B cell (primary cell): ENCODE measurements around the gene NAA10. TPM values are rescaled to one million over a fixed set of nuclear protein-coding genes. Genes with fewer than 3 reads are reported as not detected.
A peak's percentile ranks its signal among the peaks of the same experiment; 100 is the strongest.

Experiments
- ATAC-seq: fragments of 200-7000 bp; cut with Tn5 transposase; one replicate; pipeline ENCODE4 v1.10.0; 2021; ENCODE audit warnings: low read depth, mild to moderate bottlenecking, moderate number of reproducible peaks, moderate library complexity
- CTCF ChIA-PET: fragments of 350-600 bp; sonication (Branson Sonifier 250); formaldehyde crosslinking; loops from one replicate; lab custom pipeline; 2021; ENCODE audit warnings: antibody characterized with exemption, inconsistent platforms; lab: Charles Lee
- POLR2A ChIA-PET: fragments of 350-600 bp; sonication (Branson Sonifier 250); formaldehyde crosslinking; loops from one replicate; lab custom pipeline; 2021; ENCODE audit warnings: antibody characterized with exemption; lab: Charles Lee
- DNase-seq: peaks from one replicate; pipeline ENCODE4 v3.0.0; 2013
- H2AFZ ChIP-seq: 2 replicates; pipeline ENCODE4 v1.6.1; 2012; ENCODE audit warnings: mild to moderate bottlenecking, low read depth, low read length; ENCODE audit not compliant: insufficient read depth, poor library complexity, severe bottlenecking
- H3K27ac ChIP-seq, 2 donors: 1 replicate in 1 of 2; 2 replicates in 1 of 2; pipeline ENCODE4 v1.5.1; 2012 to 2013; ENCODE audit warnings: low read length in 2 of 2, mild to moderate bottlenecking in 2 of 2, moderate library complexity in 1 of 2
- H3K27me3 ChIP-seq, 4 experiments: fragments of 200-600 bp in 1 of 4; sonication (generic) in 1 of 4; replicated peaks in 1 of 4; 1 replicate in 2 of 4; 2 replicates in 2 of 4; pipeline versions ENCODE4 v1.6.1 to v1.7.0; 2013 to 2016; ENCODE audit warnings: low read length in 3 of 4, mild to moderate bottlenecking in 2 of 4, mixed read lengths in 1 of 4, moderate library complexity in 1 of 4; ENCODE audit not compliant: insufficient read depth in 4 of 4, control insufficient read depth in 3 of 4; ENCODE audit errors: control extremely low read depth in 1 of 4
- H3K36me3 ChIP-seq, 2 experiments: replicated peaks in 1 of 2; 1 replicate in 1 of 2; 2 replicates in 1 of 2; pipeline versions ENCODE4 v1.6.1 to v1.7.1; 2013; ENCODE audit warnings: low read length in 1 of 2; ENCODE audit not compliant: insufficient read depth in 2 of 2, control insufficient read depth in 1 of 2; ENCODE audit errors: control extremely low read depth in 1 of 2, extremely low read depth in 1 of 2
- H3K4me1 ChIP-seq, 2 donors: fragments of 200-600 bp in 1 of 2; sonication (generic) in 1 of 2; 1 replicate in 1 of 2; 2 replicates in 1 of 2; pipeline versions ENCODE4 v1.5.1 to v1.6.1; 2013 to 2017; ENCODE audit warnings: low read length in 2 of 2; ENCODE audit not compliant: control insufficient read depth in 2 of 2, insufficient read depth in 2 of 2
- H3K4me2 ChIP-seq: replicated peaks from 2 replicates; pipeline ENCODE3; 2012; ENCODE audit warnings: mild to moderate bottlenecking, low read depth, low read length; ENCODE audit not compliant: poor library complexity, severe bottlenecking
- H3K4me3 ChIP-seq, 5 experiments: fragments of 200-600 bp in 1 of 5; sonication (generic) in 1 of 5; 1 replicate in 3 of 5; 2 replicates in 2 of 5; pipeline versions ENCODE4 v1.5.1 to v1.7.0; 2011 to 2016; ENCODE audit warnings: low read length in 4 of 5, mild to moderate bottlenecking in 4 of 5, low read depth in 2 of 5, control low read depth in 1 of 5, moderate library complexity in 1 of 5; ENCODE audit not compliant: insufficient read depth in 1 of 5; ENCODE audit errors: control extremely low read depth in 1 of 5, extremely low read depth in 1 of 5
- H3K79me2 ChIP-seq: fragments of 200-600 bp; sonication (generic); one replicate; pipeline ENCODE4 v1.6.0; 2016; ENCODE audit warnings: low read length; ENCODE audit not compliant: control insufficient read depth, insufficient read depth
- H3K9ac ChIP-seq: fragments of 200-600 bp; sonication (generic); 2 replicates; pipeline ENCODE4 v1.6.1; 2017; ENCODE audit warnings: mild to moderate bottlenecking, low read length, moderate library complexity
- H3K9me3 ChIP-seq, 3 donors: one replicate each; pipeline versions ENCODE4 v1.6.1 to v1.7.1; 2013; ENCODE audit warnings: low read length in 2 of 3; ENCODE audit not compliant: control insufficient read depth in 2 of 3, insufficient read depth in 1 of 3; ENCODE audit errors: control extremely low read depth in 1 of 3
- H4K20me1 ChIP-seq: 2 replicates; pipeline ENCODE4 v1.6.0; 2012; ENCODE audit warnings: mild to moderate bottlenecking, low read length; ENCODE audit not compliant: insufficient read depth, control insufficient read depth, poor library complexity, severe bottlenecking
- H3K27ac Mint-ChIP-seq: one replicate; pipeline ENCODE4 v1.8.0; 2021; ENCODE audit warnings: mixed read lengths
- H3K27me3 Mint-ChIP-seq: one replicate; pipeline ENCODE4 v1.8.0; 2021; ENCODE audit warnings: mixed read lengths
- H3K4me1 Mint-ChIP-seq: one replicate; pipeline ENCODE4 v1.8.0; 2021; ENCODE audit warnings: mixed read lengths
- H3K4me3 Mint-ChIP-seq: one replicate; pipeline ENCODE4 v1.8.0; 2021; ENCODE audit warnings: mixed read lengths
- H3K9me3 Mint-ChIP-seq: one replicate; pipeline ENCODE4 v1.8.0; 2022; ENCODE audit warnings: mixed read lengths; ENCODE audit not compliant: insufficient read depth
- EZH2 ChIP-seq: IDR thresholded peaks from 2 replicates; pipeline ENCODE4 v1.6.1; 2012; ENCODE audit warnings: borderline replicate concordance, low read depth, mild to moderate bottlenecking, moderate library complexity, low read length; ENCODE audit not compliant: insufficient read depth, poor library complexity, severe bottlenecking
- WGBS: methylation state at CpG from one replicate; pipeline ENCODE4 v1.1.5; 2013; ENCODE audit warnings: missing lambda C conversion rate; ENCODE audit not compliant: insufficient coverage; 5-methylcytosine and 5-hydroxymethylcytosine counted together
- intact Hi-C: fragments of 100-400 bp; cut with micrococcal nuclease; formaldehyde crosslinking; loops from one replicate; pipeline ENCODE4 v1.10.0; 2022
- polyA plus RNA-seq: library from polyadenylated mRNA; depleted of rRNA; stranded (reverse); fragments of >200 nt; gene quantifications from 2 replicates; pipeline ENCODE4 v1.2.3, GENCODE V29; 2012
- total RNA-seq, 2 donors: library from RNA; stranded (reverse); fragments of 120-200 nt in 1 of 2; gene quantifications; 1 replicate in 1 of 2; 2 replicates in 1 of 2; pipeline versions ENCODE4 v1.2.3 to v1.2.4, GENCODE V29; 2013 to 2022
- TF ChIP-seq, protein P1 (sequence below): fragments of 200-600 bp; IDR thresholded peaks from one replicate; pipeline ENCODE4 v1.8.0; 2022; ENCODE audit warnings: antibody characterized with exemption, mild to moderate bottlenecking

The NAA10 gene
- total and polyA plus RNA-seq, 2 donors (not counting 1 experiment from before 2014, with no cell fraction given), result 78.3 to 102 TPM

DNA sequence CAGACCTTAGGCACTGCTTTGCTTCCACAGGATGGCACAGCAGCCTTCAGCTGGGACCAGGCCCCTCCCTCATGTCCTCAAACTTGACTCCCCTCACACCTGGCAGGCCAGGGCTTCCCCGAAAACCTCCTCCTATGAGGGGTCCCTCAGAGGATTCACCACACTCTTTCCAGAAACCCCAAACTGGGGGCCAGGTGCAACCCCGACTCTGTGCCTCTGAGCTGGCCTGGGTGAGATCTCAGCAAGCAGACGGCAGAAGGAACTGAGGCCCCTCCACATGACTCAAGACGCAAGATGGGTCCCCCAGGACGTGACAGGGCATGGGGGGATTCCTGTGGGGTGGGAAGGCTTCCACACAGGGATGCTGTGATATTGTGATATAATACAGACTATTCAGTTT, 30.6 kb upstream of the NAA10 start:
- Histone ChIP-seq H3K9me3 (no peaks in the 10 kb centered on the region), H4K20me1 (peaks cover 76% of the 10 kb centered on the region), H2AFZ (no peak overlapping the region), H3K4me1 (peaks cover 42 to 53% of the 10 kb centered on the region in 2 donors), H3K27ac (no peak overlapping the region), H3K27me3 (no peaks in the 10 kb centered on the region), H3K79me2 (peaks cover 97% of the 10 kb centered on the region), H3K4me2 (peak overlapping the region; percentile 70), H3K4me3 (no peak overlapping the region), H3K9ac (no peak overlapping the region), H3K36me3 (peaks cover 0 to 43% of the 10 kb centered on the region in 2 experiments)
- intact Hi-C loops, result loop anchor here (10.0 kb wide), 1 partner anchor 1021 kb away; no protein-coding TSS in a partner anchor
- no peaks in the 10 kb centered on the region for H3K9me3 Mint-ChIP-seq
- 57% methylated on average over 2 of the region's 5 CpGs for WGBS
- DNase-seq, result no peak
- POLR2A ChIA-PET, result no interaction called here
- CTCF ChIA-PET, result no interaction called here
- peaks cover 38% of the 10 kb centered on the region for H3K4me1 Mint-ChIP-seq
- H3K4me3 Mint-ChIP-seq, result no peak overlapping the region
- H3K27ac Mint-ChIP-seq, result peak overlapping the region; percentile 50
- ATAC-seq, result no peak
- no peaks in the 10 kb centered on the region for H3K27me3 Mint-ChIP-seq
- TF ChIP-seq, protein P1, sequence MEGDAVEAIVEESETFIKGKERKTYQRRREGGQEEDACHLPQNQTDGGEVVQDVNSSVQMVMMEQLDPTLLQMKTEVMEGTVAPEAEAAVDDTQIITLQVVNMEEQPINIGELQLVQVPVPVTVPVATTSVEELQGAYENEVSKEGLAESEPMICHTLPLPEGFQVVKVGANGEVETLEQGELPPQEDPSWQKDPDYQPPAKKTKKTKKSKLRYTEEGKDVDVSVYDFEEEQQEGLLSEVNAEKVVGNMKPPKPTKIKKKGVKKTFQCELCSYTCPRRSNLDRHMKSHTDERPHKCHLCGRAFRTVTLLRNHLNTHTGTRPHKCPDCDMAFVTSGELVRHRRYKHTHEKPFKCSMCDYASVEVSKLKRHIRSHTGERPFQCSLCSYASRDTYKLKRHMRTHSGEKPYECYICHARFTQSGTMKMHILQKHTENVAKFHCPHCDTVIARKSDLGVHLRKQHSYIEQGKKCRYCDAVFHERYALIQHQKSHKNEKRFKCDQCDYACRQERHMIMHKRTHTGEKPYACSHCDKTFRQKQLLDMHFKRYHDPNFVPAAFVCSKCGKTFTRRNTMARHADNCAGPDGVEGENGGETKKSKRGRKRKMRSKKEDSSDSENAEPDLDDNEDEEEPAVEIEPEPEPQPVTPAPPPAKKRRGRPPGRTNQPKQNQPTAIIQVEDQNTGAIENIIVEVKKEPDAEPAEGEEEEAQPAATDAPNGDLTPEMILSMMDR, result no peak
- TF ChIP-seq EZH2, result no peak

DNA sequence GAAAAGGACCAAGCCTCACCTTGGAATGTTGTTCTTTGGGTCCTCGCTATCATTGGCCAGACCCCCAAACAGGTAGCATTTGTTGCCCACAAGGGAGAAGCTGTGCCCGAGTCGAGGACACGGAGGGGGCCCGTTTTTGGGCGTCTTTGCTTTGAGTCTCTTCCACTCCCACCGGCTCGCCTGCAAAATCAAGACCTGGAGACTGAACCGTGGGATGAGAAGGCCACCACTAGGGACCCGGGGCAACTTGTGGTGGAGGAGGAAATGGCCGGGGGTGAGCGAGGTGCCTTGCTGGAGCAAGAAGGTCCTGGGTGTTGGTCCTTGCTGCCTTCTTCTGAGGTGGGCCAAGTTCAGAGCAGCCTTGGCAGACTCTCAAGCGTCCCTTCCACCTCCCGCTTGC, 29.3 kb upstream of the NAA10 start:
- CTCF ChIA-PET, result no interaction called here
- Histone ChIP-seq H3K9me3 (no peaks in the 10 kb centered on the region), H4K20me1 (peaks cover 70% of the 10 kb centered on the region), H3K79me2 (peaks cover 88% of the 10 kb centered on the region), H3K9ac (no peak overlapping the region), H3K36me3 (peaks cover 0 to 56% of the 10 kb centered on the region in 2 experiments), H3K27me3 (no peaks in the 10 kb centered on the region), H3K4me3 (no peak overlapping the region), H3K4me2 (no peak overlapping the region), H2AFZ (no peak overlapping the region), H3K27ac (no peak overlapping the region), H3K4me1 (peaks cover 36 to 45% of the 10 kb centered on the region in 2 donors)
- WGBS, result 92% methylated on average over 11 of the region's 14 CpGs
- Mint-ChIP-seq H3K4me1 (peaks cover 33% of the 10 kb centered on the region), H3K27me3 (no peaks in the 10 kb centered on the region), H3K4me3 (no peak overlapping the region), H3K27ac (no peak overlapping the region), H3K9me3 (no peaks in the 10 kb centered on the region)
- no peak for DNase-seq
- POLR2A ChIA-PET, result no interaction called here
- intact Hi-C loops, result loop anchor here (10.0 kb wide), 1 partner anchor 1019 kb away; no protein-coding TSS in a partner anchor
- no peak for TF ChIP-seq EZH2
- TF ChIP-seq, protein P1, result no peak
- no peak for ATAC-seq
